HG03521 (cell line): ENCODE data around the gene TNFRSF13B.
"Not testable (repeated sequence)": the region's sequence is repeated elsewhere in the genome, so short reads cannot be mapped to it uniquely, and the experiment has no call there.

Experiments
- ATAC-seq: cut with Tn5 transposase; IDR thresholded peaks from one replicate; pipeline ENCODE4 v1.9.1; 2021; ENCODE audit warnings: mild to moderate bottlenecking, moderate library complexity; ENCODE audit not compliant: unreplicated experiment

The TNFRSF13B gene

DNA sequence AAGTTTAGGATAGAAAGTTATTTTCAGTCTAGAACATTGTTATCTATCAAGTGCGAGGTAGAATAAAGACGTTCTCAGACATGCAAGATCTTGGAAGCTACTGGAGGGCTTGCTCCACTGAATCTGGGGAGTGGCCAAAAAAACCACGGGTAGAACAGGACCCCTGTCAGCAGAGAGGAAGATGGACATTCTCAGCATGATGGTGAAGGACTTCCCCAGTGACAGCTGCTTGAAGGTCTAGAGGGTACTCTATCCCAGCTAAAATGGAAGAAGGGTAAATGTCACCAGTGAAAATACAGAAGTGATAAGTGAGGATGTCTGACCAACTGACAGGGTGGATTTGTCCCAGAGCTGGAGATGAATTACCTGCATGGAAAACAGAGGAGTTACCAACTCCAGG lies 10.1 kb downstream of the TNFRSF13B start:
- no peak for ATAC-seq

GRCh38 chr17:16961022-16961421 lies 10.9 kb downstream of the TNFRSF13B start:
- ATAC-seq, result not testable (repeated sequence)

- ATAC-seq, result not testable (repeated sequence)
Observed at GRCh38 chr17:16955011-16955410, 16.9 kb downstream of the TNFRSF13B start.

GRCh38 chr17:16954521-16954920 lies 17.4 kb downstream of the TNFRSF13B start:
- no peak for ATAC-seq

- ATAC-seq, result no peak
Observed at GRCh38 chr17:16953841-16954240, 18.1 kb downstream of the TNFRSF13B start.

GRCh38 chr17:16953347-16953746 lies 18.6 kb downstream of the TNFRSF13B start:
- ATAC-seq, result no peak

- ATAC-seq, result no peak
Observed at GRCh38 chr17:16952401-16952800, 19.5 kb downstream of the TNFRSF13B start.

- ATAC-seq, result no peak
Observed at GRCh38 chr17:16950488-16950887, 21.4 kb downstream of the TNFRSF13B start.

DNA sequence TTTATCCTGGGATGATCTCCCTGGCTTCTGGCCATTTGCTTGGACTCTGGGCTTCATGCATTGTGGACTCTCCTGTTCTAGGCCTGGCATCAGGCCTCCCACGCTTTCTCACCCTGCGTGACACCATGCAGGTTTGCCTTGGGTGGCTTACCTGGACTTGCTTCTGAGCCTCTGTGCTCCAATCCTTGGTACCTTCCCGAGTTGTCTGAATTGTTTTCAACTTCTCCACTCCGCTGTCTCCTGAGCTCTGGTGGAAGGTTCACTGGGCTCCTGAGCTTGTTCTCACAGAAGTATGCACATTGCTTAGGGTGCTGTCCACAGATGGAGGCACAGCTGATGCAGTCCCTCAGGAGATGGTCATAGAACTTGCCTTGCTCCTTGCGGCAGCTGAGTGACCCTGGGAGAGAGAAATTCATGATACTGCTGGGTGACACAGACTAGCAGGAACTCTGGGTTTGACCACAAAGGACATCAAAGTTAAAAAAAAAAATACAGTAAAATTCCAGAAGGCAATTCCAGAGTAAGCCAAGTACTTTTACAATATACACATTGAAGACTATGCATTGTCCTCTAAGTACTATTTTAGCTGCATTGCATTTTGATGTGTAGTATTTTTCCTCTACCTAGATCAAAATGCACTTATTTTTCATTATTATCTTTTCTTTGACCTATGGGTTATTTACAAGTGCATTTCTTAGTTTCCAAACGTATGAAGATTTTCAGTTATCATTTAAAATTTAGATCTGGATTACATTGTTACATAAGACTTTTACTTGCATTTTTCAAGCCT lies 23.1 kb downstream of the TNFRSF13B start:
- no peak for ATAC-seq

DNA sequence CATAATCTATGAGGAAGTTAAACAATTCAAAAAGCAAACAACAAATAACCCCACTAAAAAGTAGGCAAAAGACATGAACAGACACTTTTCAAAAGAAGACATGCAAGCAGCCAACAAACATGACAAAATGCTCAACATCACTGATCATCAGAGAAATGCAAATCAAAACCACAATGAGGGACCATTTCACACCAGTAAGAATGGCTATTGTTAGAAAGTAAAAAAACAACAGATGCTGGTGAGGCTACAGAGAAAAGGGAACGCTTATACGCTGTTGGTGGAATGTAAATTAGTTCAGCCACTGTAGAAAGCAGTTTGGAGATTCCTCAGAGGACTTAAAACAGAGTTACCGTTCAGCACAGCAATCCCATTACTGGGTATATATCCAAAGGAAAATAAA lies 24.4 kb downstream of the TNFRSF13B start:
- ATAC-seq, result no peak

- no peak for ATAC-seq
Observed at GRCh38 chr17:16945663-16946218, 26.2 kb downstream of the TNFRSF13B start.

DNA sequence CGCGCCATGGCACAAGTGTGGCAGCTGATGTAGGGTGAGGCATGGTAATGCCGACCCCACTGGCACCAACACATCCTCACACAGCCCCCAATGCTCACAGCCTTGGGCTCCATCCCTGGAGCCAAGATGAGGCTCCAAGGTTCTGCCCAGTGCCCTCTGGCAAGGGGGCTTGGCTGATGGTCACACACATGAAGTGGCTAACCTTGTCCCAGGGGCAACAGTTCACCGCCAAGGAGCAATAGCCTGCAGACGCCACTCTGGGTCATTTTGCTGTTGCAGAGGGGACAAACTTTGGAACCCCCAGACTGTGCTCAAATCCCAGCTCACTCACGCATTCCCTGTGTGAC lies 26.8 kb downstream of the TNFRSF13B start:
- ATAC-seq, result no peak

- ATAC-seq, result no peak
Observed at GRCh38 chr17:16944334-16945135, 27.4 kb downstream of the TNFRSF13B start.

DNA sequence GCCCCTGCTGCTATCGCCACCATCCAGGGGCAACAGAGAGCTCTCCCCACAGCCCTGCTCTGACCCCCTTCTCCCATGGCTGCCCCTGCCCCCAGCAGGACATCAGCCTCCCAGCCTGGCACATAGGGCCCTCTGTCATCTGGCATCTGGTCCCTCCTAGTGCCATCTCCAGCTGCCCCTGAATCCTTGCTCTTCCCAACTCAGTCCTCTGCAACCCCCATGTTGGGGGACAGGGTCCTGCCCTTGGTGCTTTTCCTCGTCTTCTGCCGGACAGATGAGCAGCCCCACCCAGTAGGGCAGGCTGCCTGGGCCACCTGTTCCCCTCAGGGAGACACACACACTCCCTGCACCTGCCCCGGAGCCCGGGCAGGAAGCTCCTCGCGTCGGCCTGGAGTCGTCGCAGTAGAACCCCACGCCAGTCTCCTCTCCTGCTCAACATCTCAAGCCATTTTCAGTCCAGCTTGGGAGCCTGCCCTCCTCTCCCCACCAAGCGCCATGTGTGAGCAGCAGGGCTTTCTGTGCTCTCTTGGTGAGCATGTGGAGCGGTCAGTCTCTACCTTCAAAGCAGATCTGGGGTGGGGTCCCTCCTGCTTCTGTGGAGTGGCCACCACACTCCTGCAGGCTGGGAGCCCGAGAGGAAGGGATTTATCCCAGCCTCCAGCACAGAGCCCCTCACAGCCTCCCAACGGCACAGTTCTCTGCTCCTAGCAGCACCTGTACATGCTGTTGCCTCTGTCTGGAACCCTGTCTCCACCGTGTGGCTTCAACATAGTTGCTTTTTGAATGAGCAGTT lies 28.2 kb downstream of the TNFRSF13B start:
- no peak for ATAC-seq

- no peak for ATAC-seq
Observed at GRCh38 chr17:16943032-16943352, 28.9 kb downstream of the TNFRSF13B start.

DNA sequence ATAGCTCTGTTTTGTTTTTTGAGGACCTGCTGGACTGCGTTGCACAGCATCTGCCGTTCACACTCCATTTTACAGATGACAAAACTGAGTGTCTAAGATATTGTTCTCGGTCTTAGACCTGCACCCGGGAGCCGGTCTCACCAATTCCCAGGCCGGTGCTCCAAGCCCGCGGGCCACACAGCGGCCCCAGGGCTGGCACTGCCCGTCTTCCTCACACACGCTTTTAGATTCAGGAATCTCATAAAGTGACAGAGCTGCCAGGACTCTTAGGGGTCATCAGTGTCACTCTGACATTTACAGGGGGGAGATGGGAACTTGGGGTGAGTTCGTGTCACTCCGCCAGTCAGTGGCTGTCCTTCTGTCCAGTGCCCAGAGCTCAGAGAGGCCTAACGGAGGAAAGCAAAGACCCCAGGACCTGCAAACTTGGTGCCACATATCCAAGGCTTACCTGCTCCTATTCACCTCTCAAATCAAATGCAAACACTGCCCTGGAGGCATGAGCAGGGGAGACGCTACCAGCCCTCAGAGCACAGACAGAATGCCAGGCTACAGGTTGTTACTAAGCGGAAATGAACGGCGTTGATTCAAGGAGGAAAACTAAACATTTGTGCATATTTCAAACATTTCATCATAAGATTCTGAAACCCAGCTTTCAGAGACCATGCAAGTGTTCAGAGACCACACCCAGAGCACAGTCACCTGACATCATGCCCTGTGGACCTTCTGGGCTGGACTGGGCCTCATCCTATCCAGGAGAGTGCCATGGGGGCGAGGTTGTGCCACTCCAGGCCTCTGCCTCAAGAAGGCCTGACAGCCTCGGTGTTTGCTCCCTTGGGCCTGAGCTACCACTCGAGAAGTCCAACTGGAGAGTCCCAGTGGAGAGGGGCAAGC lies 29.5 kb downstream of the TNFRSF13B start:
- ATAC-seq, result no peak

DNA sequence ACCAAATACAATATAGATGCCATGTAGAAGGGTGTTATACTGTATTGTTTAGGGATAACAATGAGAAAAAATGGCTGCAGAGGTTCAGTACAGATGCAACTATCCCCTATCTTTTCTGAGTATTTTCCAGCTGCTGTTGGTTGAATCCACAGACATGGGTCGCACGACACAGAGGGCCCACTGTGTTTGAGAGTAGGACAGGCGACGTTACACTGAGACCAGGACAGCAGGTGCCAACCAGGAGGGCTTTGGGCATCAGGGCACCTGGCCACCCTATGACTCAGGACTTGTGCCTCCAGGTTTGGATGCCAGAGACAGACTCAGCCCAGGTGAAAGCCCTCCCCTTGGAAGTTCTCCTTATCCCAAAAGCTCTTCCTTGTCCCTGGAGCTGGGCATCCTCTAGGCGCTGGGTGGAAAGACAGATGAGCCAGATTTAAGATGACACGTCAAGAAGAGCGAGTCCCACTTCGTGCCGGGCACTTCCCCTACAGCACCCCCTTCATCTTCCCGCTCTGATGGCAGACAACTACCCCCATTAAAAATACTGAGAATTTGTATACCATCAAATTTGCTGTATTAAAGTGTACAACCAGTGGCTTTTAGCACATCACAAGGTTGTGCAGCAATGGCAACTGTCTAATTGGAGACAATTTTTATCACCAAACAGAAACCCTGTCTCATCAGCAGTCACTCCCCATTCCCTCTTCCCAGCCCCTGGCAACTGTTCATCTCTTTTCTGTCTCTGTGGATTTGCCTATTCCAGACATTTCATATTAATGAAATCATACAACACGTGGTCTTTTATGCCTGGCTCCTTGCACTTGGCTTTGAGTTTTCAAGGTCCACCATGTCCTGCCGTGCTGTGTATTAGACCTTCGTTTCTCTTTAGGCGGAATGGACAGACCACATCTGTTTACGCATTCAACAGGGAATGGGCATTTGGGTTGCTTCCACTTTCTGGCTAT lies 30.6 kb downstream of the TNFRSF13B start:
- no peak for ATAC-seq

GRCh38 chr17:16940116-16940881 lies 31.6 kb downstream of the TNFRSF13B start:
- no peak for ATAC-seq
